ENCODE results near the gene CA10.

CA10 gene

GRCh38 chr17:51751072-51751471 lies 407.4 kb downstream of the CA10 start:
- no peak for DNase-seq

GRCh38 chr17:51748749-51749604 lies 409.5 kb downstream of the CA10 start:
- no peak for DNase-seq

- DNase-seq = no peak
These were observed 412.1 kb downstream of the CA10 start for GRCh38 chr17:51746421-51746820.

- DNase-seq = no peak
These were observed 412.5 kb downstream of the CA10 start for GRCh38 chr17:51745993-51746392.

GRCh38 chr17:51743477-51743876 lies 415.0 kb downstream of the CA10 start:
- DNase-seq = no peak

GRCh38 chr17:51742571-51742970 lies 415.9 kb downstream of the CA10 start:
- no peak for DNase-seq

- no peak for DNase-seq
These were observed 417.1 kb downstream of the CA10 start for GRCh38 chr17:51741458-51741857.

GRCh38 chr17:51740531-51740930 lies 418.0 kb downstream of the CA10 start:
- DNase-seq = no peak

- DNase-seq = no peak
These were observed 419.1 kb downstream of the CA10 start for GRCh38 chr17:51739245-51739886.

- no peak for DNase-seq
These were observed 422.2 kb downstream of the CA10 start for GRCh38 chr17:51736356-51736755.

- no peak for DNase-seq
These were observed 423.5 kb downstream of the CA10 start for GRCh38 chr17:51734976-51735375.

GRCh38 chr17:51734462-51734861 lies 424.1 kb downstream of the CA10 start:
- no peak for DNase-seq

GRCh38 chr17:51733166-51733565 lies 425.3 kb downstream of the CA10 start:
- DNase-seq = no peak

GRCh38 chr17:51731941-51732722 lies 426.4 kb downstream of the CA10 start:
- DNase-seq = no peak

- no peak for DNase-seq
These were observed 428.0 kb downstream of the CA10 start for GRCh38 chr17:51730303-51731050.

- DNase-seq = no peak
These were observed 433.3 kb downstream of the CA10 start for GRCh38 chr17:51725185-51725584.

- DNase-seq = no peak
These were observed 434.4 kb downstream of the CA10 start for GRCh38 chr17:51724043-51724580.

- no peak for DNase-seq
These were observed 435.5 kb downstream of the CA10 start for GRCh38 chr17:51722994-51723393.

GRCh38 chr17:51721730-51722129 lies 436.8 kb downstream of the CA10 start:
- DNase-seq = no peak

GRCh38 chr17:51720439-51720838 lies 438.1 kb downstream of the CA10 start:
- no peak for DNase-seq

GRCh38 chr17:51718983-51719382 lies 439.5 kb downstream of the CA10 start:
- DNase-seq = no peak

- DNase-seq = no peak
These were observed 446.9 kb downstream of the CA10 start for GRCh38 chr17:51711581-51711980.

- DNase-seq = no peak
These were observed 447.9 kb downstream of the CA10 start for GRCh38 chr17:51710634-51710979.
